GM21526 (cell line): ENCODE results near the gene CALD1.

Experiments
- ATAC-seq: cut with Tn5 transposase; IDR thresholded peaks from one replicate; pipeline ENCODE4 v1.9.1; 2021; ENCODE audit warnings: moderate library complexity; ENCODE audit not compliant: unreplicated experiment, low FRiP score

The CALD1 gene

GRCh38 chr7:134820778-134821177 is 41.3 kb downstream of the CALD1 start:
- no peak for ATAC-seq

- ATAC-seq = no peak
Observed at GRCh38 chr7:134823400-134823799, 44.0 kb downstream of the CALD1 start.

- no peak for ATAC-seq
Observed at GRCh38 chr7:134825666-134826065, 46.2 kb downstream of the CALD1 start.

DNA sequence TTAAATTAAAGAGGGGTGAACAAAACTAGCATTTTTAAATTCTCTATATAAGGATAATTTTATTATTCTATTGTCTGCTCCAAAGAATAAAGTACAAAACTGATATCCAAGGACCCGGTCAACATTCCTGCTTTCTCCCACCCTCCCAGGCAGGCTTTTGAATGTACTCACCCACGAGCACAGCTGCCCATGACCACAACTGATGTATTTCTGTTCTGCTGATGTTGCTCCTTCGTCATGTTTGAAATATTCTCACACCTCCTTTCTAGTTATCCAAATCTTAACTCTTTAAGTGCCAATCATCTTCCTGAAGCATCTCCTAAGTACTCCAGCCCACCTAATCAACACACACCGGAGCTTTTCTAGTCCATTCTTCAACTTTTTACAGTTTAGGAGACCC is 46.7 kb downstream of the CALD1 start:
- no peak for ATAC-seq

- no peak for ATAC-seq
Observed at GRCh38 chr7:134827436-134827835, 48.0 kb downstream of the CALD1 start.

DNA sequence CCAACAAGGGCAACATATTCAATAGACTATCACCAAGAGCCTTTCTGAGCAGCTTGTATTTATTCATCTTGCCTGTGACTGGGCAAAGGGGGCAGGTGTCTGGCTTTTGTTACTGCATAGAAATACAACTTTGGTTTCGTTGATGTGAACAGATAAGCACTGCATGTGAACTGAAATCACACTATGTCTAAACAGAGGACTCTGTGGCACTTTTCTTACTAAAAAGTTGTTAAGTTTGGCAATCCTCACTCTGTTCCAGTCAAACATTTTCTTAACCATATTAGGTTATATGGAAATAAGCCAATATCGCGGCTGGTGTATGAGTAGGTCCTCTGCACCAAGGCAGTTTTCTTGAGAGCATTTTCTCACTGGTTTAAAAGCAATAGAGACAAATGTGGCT is 48.5 kb downstream of the CALD1 start:
- no peak for ATAC-seq

DNA sequence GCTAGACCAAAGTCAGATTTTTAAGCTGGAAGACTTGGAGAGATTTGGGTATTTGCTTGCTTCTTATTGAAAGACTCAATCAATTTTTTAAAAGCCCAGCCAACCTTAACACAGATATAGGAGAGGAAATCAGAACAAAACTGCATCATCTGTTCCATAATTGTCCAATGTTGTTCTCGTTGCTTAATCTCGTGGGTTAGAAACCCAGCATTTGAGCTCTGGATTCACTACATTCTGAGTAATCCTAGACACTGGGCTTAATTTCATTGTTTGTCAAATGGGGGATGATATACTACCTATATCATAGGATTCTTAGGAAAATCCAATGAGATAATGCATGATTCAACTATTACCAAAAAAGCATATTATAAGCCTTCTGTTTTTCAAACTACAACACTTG is 48.9 kb downstream of the CALD1 start:
- no peak for ATAC-seq

DNA sequence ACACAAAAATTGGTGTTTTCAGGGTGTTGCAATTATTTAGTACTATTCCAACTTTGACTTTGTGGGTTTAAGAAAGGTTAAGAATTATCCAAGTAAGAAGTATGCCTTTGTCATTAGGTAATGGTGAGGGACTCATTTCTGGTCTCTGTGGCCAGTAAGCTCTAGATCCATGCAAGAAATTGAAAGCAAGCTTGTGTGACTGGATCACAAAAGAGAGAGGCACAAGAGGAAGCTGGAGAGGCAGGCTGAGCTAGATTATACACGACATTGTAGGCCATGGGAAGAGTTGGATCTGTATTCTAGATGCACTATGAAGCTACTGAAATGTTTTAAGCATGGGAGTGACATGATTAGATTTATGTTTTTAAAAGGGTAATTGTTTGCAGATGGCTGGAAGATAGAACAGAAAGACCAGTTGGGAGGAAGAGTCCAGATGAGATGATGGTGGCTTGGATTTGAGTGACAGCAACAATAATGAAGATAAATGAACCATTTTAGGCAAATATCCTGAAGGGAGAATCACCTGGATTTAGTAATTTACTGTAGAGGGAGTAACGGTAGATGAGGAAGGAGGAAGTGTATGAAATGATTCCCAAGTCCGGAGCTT is 50.0 kb downstream of the CALD1 start:
- no peak for ATAC-seq

- ATAC-seq = no peak
Observed at GRCh38 chr7:134831862-134832261, 52.4 kb downstream of the CALD1 start.

GRCh38 chr7:134832367-134832766 is 52.9 kb downstream of the CALD1 start:
- ATAC-seq = no peak

- no peak for ATAC-seq
Observed at GRCh38 chr7:134834689-134835462, 55.4 kb downstream of the CALD1 start.

DNA sequence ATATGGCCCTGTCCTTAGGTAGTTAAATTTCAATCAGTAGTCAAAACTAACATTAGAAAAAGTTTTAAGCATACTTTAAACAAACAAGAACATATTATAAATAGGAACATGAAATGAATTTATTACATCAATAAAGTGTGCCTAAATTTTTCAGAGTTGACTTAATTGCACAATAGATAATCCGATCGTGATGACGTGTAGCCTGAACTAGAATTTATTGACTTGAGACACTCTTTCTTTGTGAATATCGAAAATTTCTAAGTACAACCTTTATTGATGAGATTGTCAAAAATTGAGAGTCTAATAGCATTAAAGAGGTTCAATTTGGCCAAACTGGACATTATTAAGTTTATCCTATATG is 56.0 kb downstream of the CALD1 start:
- no peak for ATAC-seq

GRCh38 chr7:134836447-134836846 is 57.0 kb downstream of the CALD1 start:
- no peak for ATAC-seq

GRCh38 chr7:134839298-134839697 is 59.9 kb downstream of the CALD1 start:
- ATAC-seq = no peak

GRCh38 chr7:134842062-134842461 is 62.6 kb downstream of the CALD1 start:
- no peak for ATAC-seq

DNA sequence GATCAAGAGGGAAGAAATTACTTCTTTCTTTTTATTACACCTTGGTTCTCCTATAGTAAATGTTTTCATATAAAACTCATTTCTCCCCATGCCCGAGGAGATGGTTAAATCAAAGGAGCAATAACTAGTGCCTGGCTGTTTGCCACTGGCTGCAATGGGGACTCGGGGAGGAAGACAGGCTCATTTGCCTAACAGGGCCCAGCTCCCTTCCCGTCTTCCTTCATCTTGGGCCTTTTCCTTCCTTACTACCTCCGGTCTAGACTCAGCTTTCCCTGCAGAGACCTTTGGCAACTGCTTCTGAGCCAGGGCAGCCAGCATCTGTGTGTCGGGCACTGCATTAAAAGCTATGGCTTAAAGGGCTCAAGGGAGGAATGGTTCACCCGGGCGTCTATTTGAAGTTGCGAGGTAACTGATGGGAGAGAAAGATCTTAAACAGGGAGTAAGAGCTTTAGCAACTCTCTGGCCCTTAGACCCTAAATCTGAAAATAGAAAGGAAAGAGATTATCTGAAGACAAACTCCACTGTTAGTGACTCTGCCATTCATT is 63.5 kb downstream of the CALD1 start:
- no peak for ATAC-seq

DNA sequence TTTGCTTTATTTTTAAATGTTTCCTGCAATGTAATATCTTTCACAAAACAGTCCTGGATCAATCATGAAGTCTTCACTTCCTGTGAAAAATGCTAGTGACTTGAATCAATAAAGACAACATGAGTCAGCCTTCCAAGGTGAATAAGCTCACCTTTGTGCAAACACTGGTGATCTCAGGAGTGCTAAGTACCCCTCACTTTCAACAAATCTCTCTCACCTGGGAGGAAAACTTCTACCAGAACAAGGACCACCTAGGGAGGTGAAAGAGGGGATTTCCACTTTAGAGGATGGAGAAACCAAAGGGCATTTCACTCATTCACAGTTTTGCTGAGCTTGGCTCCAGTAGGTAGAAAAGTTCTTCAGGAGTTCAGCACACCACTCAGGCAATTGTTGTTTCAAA is 64.8 kb downstream of the CALD1 start:
- no peak for ATAC-seq

DNA sequence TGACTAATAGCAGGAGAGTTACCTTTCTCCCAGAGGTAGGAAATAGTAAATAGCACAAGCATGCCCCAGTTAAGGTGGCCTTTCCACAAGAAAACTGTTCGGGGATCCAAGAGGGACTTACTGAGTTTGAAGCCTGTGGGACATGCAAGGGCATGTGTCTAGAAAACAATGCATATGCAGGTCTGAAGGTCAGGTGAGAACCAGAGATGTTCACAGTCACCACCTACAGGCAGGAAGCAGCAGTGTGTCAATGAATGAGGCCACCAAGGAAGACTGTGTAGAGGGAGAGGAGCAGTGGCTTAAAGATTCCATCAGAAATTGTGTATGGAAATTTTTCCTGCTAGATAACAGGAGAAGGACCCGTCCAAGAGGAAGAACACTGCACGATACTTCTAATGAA is 66.0 kb downstream of the CALD1 start:
- ATAC-seq = peak; percentile 63

DNA sequence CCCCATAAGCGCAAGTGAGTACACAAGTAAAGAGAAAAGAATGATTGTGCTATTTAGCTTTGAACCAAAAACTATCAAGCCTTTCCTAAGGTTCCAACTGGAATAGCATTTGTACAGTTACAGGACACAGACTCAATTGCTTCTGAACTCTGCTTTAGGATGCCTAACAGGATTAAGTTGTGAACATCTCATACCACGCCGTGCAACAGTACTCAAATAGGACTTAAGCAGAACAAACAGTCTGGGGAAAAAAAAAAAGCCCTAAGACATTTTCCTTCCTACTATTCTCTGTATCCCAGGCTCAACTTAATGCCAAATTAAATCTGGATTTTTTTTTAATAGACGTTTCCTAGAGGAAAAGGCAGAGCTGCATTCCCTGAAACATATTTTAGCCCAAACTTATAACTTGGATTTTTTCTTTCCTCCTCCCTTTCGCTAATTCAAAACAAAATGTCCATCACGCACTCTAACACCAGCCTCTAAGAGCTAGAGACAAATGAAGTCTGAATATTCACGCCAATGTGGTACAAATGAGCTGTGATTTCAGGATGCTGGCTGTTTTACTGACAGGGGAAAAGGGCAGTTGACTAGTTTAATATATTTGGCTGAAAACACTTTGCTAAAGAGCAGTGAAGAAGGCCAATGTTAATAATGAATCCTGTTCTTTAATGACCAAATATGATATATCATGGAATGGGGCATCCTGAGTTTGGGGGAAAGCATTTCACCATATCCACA is 68.6 kb downstream of the CALD1 start:
- ATAC-seq = no peak

DNA sequence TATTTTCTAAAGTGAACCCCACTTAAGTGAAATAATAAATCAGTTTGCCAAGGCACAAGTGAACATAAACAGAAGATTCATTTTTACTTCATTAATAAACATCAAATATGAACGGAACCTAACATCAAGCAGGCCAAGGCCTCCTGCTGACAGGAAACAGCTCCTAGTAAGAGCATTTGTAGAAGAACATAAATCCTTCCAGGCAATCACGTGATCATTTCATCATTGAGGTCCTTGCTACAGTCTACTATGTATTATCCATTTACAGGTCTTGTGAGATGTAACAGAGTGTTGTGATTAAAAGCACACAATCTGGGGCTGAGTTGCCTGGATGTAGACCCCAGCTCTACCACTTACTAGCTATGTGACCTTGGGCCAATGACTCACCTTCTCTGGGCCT is 70.6 kb downstream of the CALD1 start:
- ATAC-seq = no peak

DNA sequence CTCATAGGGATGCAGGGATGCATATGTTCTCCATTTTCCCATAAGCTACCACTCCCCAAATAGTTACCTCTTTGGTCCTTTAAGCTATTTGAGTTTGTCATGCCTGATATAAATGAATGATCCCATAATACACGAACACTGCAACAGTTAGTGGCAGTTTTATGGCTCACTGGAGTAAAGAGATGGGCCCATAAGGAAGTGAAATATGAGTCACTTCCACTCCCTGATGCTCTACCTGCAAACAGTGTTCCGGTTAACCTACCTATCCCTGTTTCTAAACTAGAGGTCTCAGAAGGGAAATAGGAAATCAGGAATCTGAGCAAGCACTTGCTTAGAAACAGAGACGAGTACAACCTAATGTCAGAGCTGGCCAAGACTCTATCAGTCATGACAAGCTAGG is 71.7 kb downstream of the CALD1 start:
- no peak for ATAC-seq

- no peak for ATAC-seq
Observed at GRCh38 chr7:134852625-134853024, 73.2 kb downstream of the CALD1 start.
